HG03175 (cell line): ENCODE data around the gene GADD45GIP1.

Experiments
- ATAC-seq: cut with Tn5 transposase; IDR thresholded peaks from one replicate; pipeline ENCODE4 v1.9.1; 2021; ENCODE audit warnings: mild to moderate bottlenecking, moderate library complexity; ENCODE audit not compliant: unreplicated experiment

The GADD45GIP1 gene

GRCh38 chr19:12913851-12914690 is 43.0 kb downstream of the GADD45GIP1 start:
- ATAC-seq, result no peak

GRCh38 chr19:12913011-12913561 is 43.9 kb downstream of the GADD45GIP1 start:
- no peak for ATAC-seq

GRCh38 chr19:12912571-12912970 is 44.5 kb downstream of the GADD45GIP1 start:
- no peak for ATAC-seq

DNA sequence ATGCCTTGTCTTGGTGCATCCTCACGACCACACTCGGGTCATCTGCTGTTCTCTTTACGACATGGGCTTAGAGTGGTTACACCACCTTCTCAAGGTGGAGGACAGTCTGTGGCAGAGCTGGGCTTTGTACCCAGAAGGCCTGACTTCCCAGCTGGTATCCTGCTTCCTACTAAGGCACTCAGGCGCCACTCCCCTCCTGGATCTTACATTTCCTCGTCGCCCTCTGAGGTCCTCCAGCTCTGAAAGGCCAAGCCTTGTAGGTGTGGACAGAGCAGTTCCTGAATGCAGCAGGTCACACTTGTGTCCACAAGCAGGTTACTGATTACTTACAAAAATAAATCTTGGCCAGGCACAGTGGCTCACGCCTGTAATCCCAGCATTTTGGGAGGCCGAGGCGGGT is 49.9 kb downstream of the GADD45GIP1 start:
- no peak for ATAC-seq
